GM18526 (cell line): ENCODE results near the gene SVIP.

Experiments
- POLR2A ChIP-seq: IDR thresholded peaks from 3 replicates; pipeline ENCODE4 v1.6.1; 2011; ENCODE audit not compliant: insufficient read length; ENCODE audit errors: extremely low read depth

Gene SVIP

GRCh38 chr11:22807391-22807790 lies 22.2 kb downstream of the SVIP start:
- no peak for TF ChIP-seq POLR2A

GRCh38 chr11:22802861-22803260 lies 26.7 kb downstream of the SVIP start:
- no peak for TF ChIP-seq POLR2A

GRCh38 chr11:22800482-22800881 lies 29.1 kb downstream of the SVIP start:
- TF ChIP-seq POLR2A = no peak

- no peak for TF ChIP-seq POLR2A
These were observed 30.7 kb downstream of the SVIP start for GRCh38 chr11:22798901-22799300.

GRCh38 chr11:22797047-22797446 lies 32.6 kb downstream of the SVIP start:
- no peak for TF ChIP-seq POLR2A

- no peak for TF ChIP-seq POLR2A
These were observed 33.7 kb downstream of the SVIP start for GRCh38 chr11:22795914-22796313.

GRCh38 chr11:22792497-22792896 lies 37.1 kb downstream of the SVIP start:
- TF ChIP-seq POLR2A = no peak

- TF ChIP-seq POLR2A = no peak
These were observed 41.9 kb downstream of the SVIP start for GRCh38 chr11:22787551-22788162.

- no peak for TF ChIP-seq POLR2A
These were observed 42.5 kb downstream of the SVIP start for GRCh38 chr11:22787055-22787454.

- no peak for TF ChIP-seq POLR2A
These were observed 43.1 kb downstream of the SVIP start for GRCh38 chr11:22786475-22786874.

GRCh38 chr11:22785251-22785650 lies 44.4 kb downstream of the SVIP start:
- no peak for TF ChIP-seq POLR2A

GRCh38 chr11:22780952-22781593 lies 48.5 kb downstream of the SVIP start:
- TF ChIP-seq POLR2A = no peak

GRCh38 chr11:22779850-22780249 lies 49.8 kb downstream of the SVIP start:
- TF ChIP-seq POLR2A = no peak

- no peak for TF ChIP-seq POLR2A
These were observed 51.0 kb downstream of the SVIP start for GRCh38 chr11:22778642-22779041.

GRCh38 chr11:22775248-22775647 lies 54.4 kb downstream of the SVIP start:
- TF ChIP-seq POLR2A = no peak

GRCh38 chr11:22774716-22775115 lies 54.9 kb downstream of the SVIP start:
- no peak for TF ChIP-seq POLR2A

- TF ChIP-seq POLR2A = no peak
These were observed 60.5 kb downstream of the SVIP start for GRCh38 chr11:22769081-22769480.
